Stimulated activated naive B cell treated with anti-CD40 and anti-IgM and Interleukin-4, amounts not matched to agents 10 μg/mL and 1 μg/mL and 100 μg/mL, for 72 hours (primary cell): ENCODE measurements around the gene SOX10.
A peak's percentile ranks its signal among the peaks of the same experiment; 100 is the strongest.
"Not testable (repeated sequence)": the region's sequence is repeated elsewhere in the genome, so short reads cannot be mapped to it uniquely, and the experiment has no call there.

Experiments
- ATAC-seq, 2 donors: fragments of 150-1000 bp; cut with Tn5 transposase; replicated peaks; 2 replicates each; pipeline ENCODE4 v1.10.0; 2021; ENCODE audit warnings: moderate library complexity in 1 of 2
- DNase-seq: peaks from one replicate; pipeline ENCODE4 v3.0.0; 2021
- H3K27ac Mint-ChIP-seq: one replicate; pipeline ENCODE4 v1.8.0; 2022; ENCODE audit warnings: mild to moderate bottlenecking, mixed read lengths
- H3K27me3 Mint-ChIP-seq, 2 donors: one replicate each; pipeline ENCODE4 v1.8.0; 2022; ENCODE audit warnings: mixed read lengths in 2 of 2
- H3K36me3 Mint-ChIP-seq, 2 donors: one replicate each; pipeline ENCODE4 v1.8.0; 2022; ENCODE audit warnings: mixed read lengths in 2 of 2, mild to moderate bottlenecking in 1 of 2
- H3K4me1 Mint-ChIP-seq, 2 donors: one replicate each; pipeline ENCODE4 v1.8.0; 2022; ENCODE audit warnings: mixed read lengths in 2 of 2, mild to moderate bottlenecking in 1 of 2
- H3K4me3 Mint-ChIP-seq, 2 donors: one replicate each; pipeline ENCODE4 v1.8.0; 2022; ENCODE audit warnings: mild to moderate bottlenecking in 2 of 2, mixed read lengths in 2 of 2, moderate library complexity in 1 of 2
- H3K9me3 Mint-ChIP-seq, 2 donors: one replicate each; pipeline ENCODE4 v1.8.0; 2022; ENCODE audit warnings: mixed read lengths in 2 of 2, mild to moderate bottlenecking in 1 of 2

The SOX10 gene

GRCh38 chr22:37944423-37944822 is 39.9 kb downstream of the SOX10 start:
- H3K27me3 Mint-ChIP-seq, H3K4me3 Mint-ChIP-seq, DNase-seq, H3K27ac Mint-ChIP-seq, H3K9me3 Mint-ChIP-seq, ATAC-seq: not testable (repeated sequence)
- Mint-ChIP-seq H3K36me3 (peaks cover 4 to 15% of the 10 kb centered on the region in 2 donors), H3K4me1 (peaks cover 10% of the 10 kb centered on the region in 2 donors)

GRCh38 chr22:37943825-37944198 is 40.5 kb downstream of the SOX10 start:
- DNase-seq: no peak
- Mint-ChIP-seq H3K4me1 (peaks cover 10% of the 10 kb centered on the region in 2 donors), H3K27ac (no peak overlapping the region), H3K27me3 (no peaks in the 10 kb centered on the region), H3K4me3 (no peak overlapping the region), H3K9me3 (no peaks in the 10 kb centered on the region), H3K36me3 (peaks cover 4 to 15% of the 10 kb centered on the region in 2 donors)
- ATAC-seq: no peak

- DNase-seq (no peak), ATAC-seq (no peak)
- Mint-ChIP-seq H3K9me3 (no peaks in the 10 kb centered on the region), H3K27ac (no peak overlapping the region), H3K4me3 (no peak overlapping the region), H3K36me3 (peaks cover 4 to 15% of the 10 kb centered on the region in 2 donors), H3K27me3 (no peaks in the 10 kb centered on the region), H3K4me1 (peaks cover 10% of the 10 kb centered on the region in 2 donors)
Measured at GRCh38 chr22:37943136-37943824, 41.1 kb downstream of the SOX10 start.

- Mint-ChIP-seq H3K9me3 (no peaks in the 10 kb centered on the region), H3K4me3 (no peak overlapping the region), H3K36me3 (peaks cover 8 to 22% of the 10 kb centered on the region in 2 donors), H3K27me3 (no peaks in the 10 kb centered on the region), H3K4me1 (peaks cover 10% of the 10 kb centered on the region in 2 donors), H3K27ac (peak overlapping the region; percentile 14)
- DNase-seq (no peak), ATAC-seq (no peak)
Measured at GRCh38 chr22:37942133-37942532, 42.2 kb downstream of the SOX10 start.

GRCh38 chr22:37940698-37941376 is 43.5 kb downstream of the SOX10 start:
- Mint-ChIP-seq H3K27ac (no peak overlapping the region), H3K27me3 (no peaks in the 10 kb centered on the region), H3K36me3 (peaks cover 10 to 25% of the 10 kb centered on the region in 2 donors), H3K4me1 (peaks cover 10% of the 10 kb centered on the region in 2 donors), H3K4me3 (no peak overlapping the region), H3K9me3 (no peaks in the 10 kb centered on the region)
- peak; percentile 77 to 82 for ATAC-seq
- no peak for DNase-seq

GRCh38 chr22:37933711-37934376 is 50.5 kb downstream of the SOX10 start:
- H3K27me3 Mint-ChIP-seq: no peaks in the 10 kb centered on the region
- H3K27ac Mint-ChIP-seq: peak overlapping the region; percentile 80
- peaks cover 13 to 29% of the 10 kb centered on the region in 2 donors for H3K36me3 Mint-ChIP-seq
- H3K4me1 Mint-ChIP-seq: peaks cover 26 to 27% of the 10 kb centered on the region in 2 donors
- H3K4me3 Mint-ChIP-seq: no peak overlapping the region
- H3K9me3 Mint-ChIP-seq: no peaks in the 10 kb centered on the region
- DNase-seq (peak; percentile 76), ATAC-seq (peak; percentile 98)

- no peak for ATAC-seq
Measured at GRCh38 chr22:37932821-37933578, 51.4 kb downstream of the SOX10 start.

GRCh38 chr22:37932401-37932800 is 52.0 kb downstream of the SOX10 start:
- Mint-ChIP-seq H3K36me3 (peaks cover 18 to 31% of the 10 kb centered on the region in 2 donors), H3K27ac (no peak overlapping the region), H3K4me1 (peaks cover 26 to 27% of the 10 kb centered on the region in 2 donors), H3K27me3 (no peaks in the 10 kb centered on the region), H3K4me3 (no peak overlapping the region), H3K9me3 (no peaks in the 10 kb centered on the region)
- ATAC-seq: no peak
- DNase-seq: no peak

More at GRCh38 chr22:37932821-37933578, 51.4 kb downstream of the SOX10 start:
- DNase-seq: no peak
- Mint-ChIP-seq H3K4me3 (no peak overlapping the region), H3K9me3 (no peaks in the 10 kb centered on the region), H3K27me3 (no peaks in the 10 kb centered on the region), H3K36me3 (peaks cover 21 to 37% of the 10 kb centered on the region in 2 donors), H3K4me1 (peaks cover 26 to 27% of the 10 kb centered on the region in 2 donors), H3K27ac (no peak overlapping the region)

GRCh38 chr22:37931893-37932389 is 52.4 kb downstream of the SOX10 start:
- Mint-ChIP-seq H3K27me3 (no peaks in the 10 kb centered on the region), H3K36me3 (peaks cover 17 to 31% of the 10 kb centered on the region in 2 donors), H3K9me3 (no peaks in the 10 kb centered on the region), H3K4me3 (no peak overlapping the region), H3K4me1 (peaks cover 26 to 27% of the 10 kb centered on the region in 2 donors), H3K27ac (peak overlapping the region; percentile 53)
- DNase-seq: no peak
- no peak for ATAC-seq

GRCh38 chr22:37930952-37931440 is 53.4 kb downstream of the SOX10 start:
- Mint-ChIP-seq H3K27me3 (no peaks in the 10 kb centered on the region), H3K9me3 (no peaks in the 10 kb centered on the region), H3K27ac (peak overlapping the region; percentile 51), H3K36me3 (peaks cover 21 to 31% of the 10 kb centered on the region in 2 donors), H3K4me3 (no peak overlapping the region), H3K4me1 (peaks cover 26 to 27% of the 10 kb centered on the region in 2 donors)
- ATAC-seq (no peak), DNase-seq (no peak)

GRCh38 chr22:37930270-37930951 is 53.9 kb downstream of the SOX10 start:
- Mint-ChIP-seq H3K36me3 (peaks cover 21 to 31% of the 10 kb centered on the region in 2 donors), H3K27ac (no peak overlapping the region), H3K27me3 (no peaks in the 10 kb centered on the region), H3K4me3 (no peak overlapping the region), H3K9me3 (no peaks in the 10 kb centered on the region), H3K4me1 (peaks cover 26 to 27% of the 10 kb centered on the region in 2 donors)
- ATAC-seq (peak; percentile 32 to 40), DNase-seq (no peak)

GRCh38 chr22:37929390-37929789 is 55.0 kb downstream of the SOX10 start:
- Mint-ChIP-seq H3K4me1 (peaks cover 25 to 27% of the 10 kb centered on the region in 2 donors), H3K36me3 (peaks cover 21 to 34% of the 10 kb centered on the region in 2 donors), H3K4me3 (no peak overlapping the region), H3K9me3 (no peaks in the 10 kb centered on the region), H3K27ac (no peak overlapping the region), H3K27me3 (no peaks in the 10 kb centered on the region)
- ATAC-seq: no peak
- DNase-seq: no peak

- peaks cover 23 to 34% of the 10 kb centered on the region in 2 donors for H3K36me3 Mint-ChIP-seq
- peaks cover 9 to 13% of the 10 kb centered on the region in 2 donors for H3K4me1 Mint-ChIP-seq
- H3K27ac Mint-ChIP-seq: no peak overlapping the region
- no peak overlapping the region for H3K4me3 Mint-ChIP-seq
- H3K9me3 Mint-ChIP-seq: no peaks in the 10 kb centered on the region
- no peaks in the 10 kb centered on the region for H3K27me3 Mint-ChIP-seq
- ATAC-seq (no peak), DNase-seq (no peak)
Measured at GRCh38 chr22:37927637-37927936, 56.8 kb downstream of the SOX10 start.
